IMR-90 (cell line): ENCODE data around the gene DCAF6. TPM values are rescaled to one million over a fixed set of nuclear protein-coding genes. Genes with fewer than 3 reads are reported as not detected.
A peak's percentile ranks its signal among the peaks of the same experiment; 100 is the strongest.

Experiments used
- ATAC-seq: fragments of 200-7000 bp; cut with Tn5 transposase; 2 replicates; pipeline ENCODE4 v1.9.1; 2020; ENCODE audit warnings: low read depth, mild to moderate bottlenecking, moderate library complexity
- BruUV-seq: library from RNA; stranded (reverse); fragments of 400-500 nt; replicated peaks from 2 replicates; lab custom pipeline; 2021; lab: Mats Ljungman, UMichigan
- CTCF ChIA-PET: fragments of 300-600 bp; formaldehyde crosslinking; extraction: SDS; loops from one replicate; lab custom pipeline; 2021; ENCODE audit warnings: antibody characterized with exemption; lab: Yijun Ruan, JAX
- POLR2A ChIA-PET: fragments of 300-600 bp; sonication (Branson Sonifier 250); formaldehyde crosslinking; loops from one replicate; lab custom pipeline; 2022; ENCODE audit warnings: antibody characterized with exemption; ENCODE audit not compliant: unreplicated experiment; lab: Charles Lee
- DNase-seq: peaks from one replicate; pipeline ENCODE4 v3.0.0; 2013
- H2AFZ ChIP-seq: replicated peaks from 2 replicates; pipeline ENCODE3; 2013; ENCODE audit warnings: low read length, mild to moderate bottlenecking; ENCODE audit not compliant: poor library complexity
- H2AK5ac ChIP-seq: 2 replicates; pipeline ENCODE4 v1.6.1; 2013; ENCODE audit warnings: low read depth, low read length, inconsistent platforms
- H2AK9ac ChIP-seq: replicated peaks from 2 replicates; pipeline ENCODE3; 2013; ENCODE audit warnings: mild to moderate bottlenecking, low read depth, low read length, moderate library complexity; ENCODE audit not compliant: poor library complexity
- H2BK120ac ChIP-seq: 2 replicates; pipeline ENCODE4 v1.6.1; 2013; ENCODE audit warnings: low read depth, low read length, inconsistent platforms
- H2BK15ac ChIP-seq: 3 replicates; pipeline ENCODE4 v1.6.1; 2013; ENCODE audit warnings: low read depth, low read length, inconsistent platforms
- H2BK20ac ChIP-seq: 2 replicates; pipeline ENCODE4 v1.6.1; 2013; ENCODE audit warnings: low read depth, mild to moderate bottlenecking, inconsistent platforms, low read length, moderate library complexity
- H2BK5ac ChIP-seq: 2 replicates; pipeline ENCODE4 v1.6.1; 2013; ENCODE audit warnings: mild to moderate bottlenecking, low read depth, low read length, inconsistent platforms; ENCODE audit not compliant: poor library complexity, severe bottlenecking
- H3K14ac ChIP-seq: replicated peaks from 2 replicates; pipeline ENCODE4 v1.6.1; 2013; ENCODE audit warnings: low read depth, low read length, inconsistent platforms
- H3K18ac ChIP-seq: 2 replicates; pipeline ENCODE4 v1.6.1; 2013; ENCODE audit warnings: low read depth, low read length, control low read depth
- H3K23ac ChIP-seq: 2 replicates; pipeline ENCODE4 v1.6.1; 2013; ENCODE audit warnings: low read depth, low read length, inconsistent platforms
- H3K27ac ChIP-seq: 2 replicates; pipeline ENCODE4 v1.5.1; 2013; ENCODE audit warnings: mild to moderate bottlenecking, control low read depth, low read length; ENCODE audit not compliant: insufficient read depth
- H3K27me3 ChIP-seq: 2 replicates; pipeline ENCODE4 v1.6.1; 2013; ENCODE audit warnings: low read length; ENCODE audit not compliant: control insufficient read depth, insufficient read depth
- H3K36me3 ChIP-seq: 2 replicates; pipeline ENCODE4 v1.6.1; 2013; ENCODE audit warnings: low read length, mixed read lengths; ENCODE audit not compliant: control insufficient read depth, insufficient read depth
- H3K4ac ChIP-seq: 2 replicates; pipeline ENCODE4 v1.6.1; 2013; ENCODE audit warnings: low read depth, low read length, inconsistent platforms
- H3K4me1 ChIP-seq: 2 replicates; pipeline ENCODE4 v1.6.1; 2013; ENCODE audit warnings: low read length, mixed read lengths; ENCODE audit not compliant: control insufficient read depth, insufficient read depth
- H3K4me2 ChIP-seq: 2 replicates; pipeline ENCODE4 v1.6.1; 2013; ENCODE audit warnings: low read depth, mild to moderate bottlenecking, control low read depth, low read length, moderate library complexity
- H3K4me3 ChIP-seq: 2 replicates; pipeline ENCODE4 v1.5.1; 2013; ENCODE audit warnings: low read depth, mild to moderate bottlenecking, control low read depth, low read length, moderate library complexity; ENCODE audit not compliant: insufficient read depth
- H3K56ac ChIP-seq: 2 replicates; pipeline ENCODE4 v1.6.1; 2013; ENCODE audit warnings: low read length, inconsistent platforms; ENCODE audit not compliant: insufficient read depth; ENCODE audit errors: extremely low read depth
- H3K79me1 ChIP-seq, 2 experiments: 2 replicates each; pipeline ENCODE4 v1.6.1; 2013; ENCODE audit warnings: low read length in 2 of 2, inconsistent platforms in 1 of 2, low read depth in 1 of 2
- H3K9ac ChIP-seq: 2 replicates; pipeline ENCODE4 v1.6.1; 2013; ENCODE audit warnings: low read depth, low read length, control low read depth
- H3K9me1 ChIP-seq: 2 replicates; pipeline ENCODE4 v1.6.1; 2013; ENCODE audit warnings: low read length, inconsistent platforms; ENCODE audit not compliant: insufficient read depth
- H3K9me3 ChIP-seq: 2 replicates; pipeline ENCODE4 v1.6.1; 2013; ENCODE audit warnings: low read length; ENCODE audit not compliant: control insufficient read depth, insufficient read depth
- H4K20me1 ChIP-seq: 2 replicates; pipeline ENCODE4 v1.6.1; 2013; ENCODE audit warnings: low read length, inconsistent platforms; ENCODE audit not compliant: insufficient read depth
- H4K5ac ChIP-seq: 2 replicates; pipeline ENCODE4 v1.6.1; 2013; ENCODE audit warnings: mild to moderate bottlenecking, low read depth, low read length, control low read depth
- H4K8ac ChIP-seq, 2 experiments: 2 replicates each; pipeline ENCODE4 v1.6.1; 2013; ENCODE audit warnings: low read depth in 2 of 2, low read length in 2 of 2, control low read depth in 1 of 2, inconsistent platforms in 1 of 2
- H4K91ac ChIP-seq: 2 replicates; pipeline ENCODE4 v1.6.1; 2013; ENCODE audit warnings: low read depth, low read length, inconsistent platforms; ENCODE audit not compliant: insufficient read depth
- BHLHE40 ChIP-seq: fragments of 150-350 bp; IDR thresholded peaks from 2 replicates; pipeline ENCODE4 v1.6.1; 2016; ENCODE audit warnings: mild to moderate bottlenecking, low read depth, low read length
- FOS ChIP-seq: fragments of 150-350 bp; IDR thresholded peaks from 2 replicates; pipeline ENCODE4 v1.6.1; 2016; ENCODE audit warnings: low read depth, low read length
- MAFK ChIP-seq: IDR thresholded peaks from 2 replicates; pipeline ENCODE4 v1.6.1; 2012; ENCODE audit warnings: low read depth, low read length, improper control_type of control experiment
- POLR2A ChIP-seq: IDR thresholded peaks from 2 replicates; pipeline ENCODE4 v1.6.1; 2012; ENCODE audit warnings: mild to moderate bottlenecking, low read depth, low read length
- RAD21 ChIP-seq: IDR thresholded peaks from 2 replicates; pipeline ENCODE4 v1.6.1; 2012; ENCODE audit warnings: low read length, improper control_type of control experiment
- RCOR1 ChIP-seq: IDR thresholded peaks from 2 replicates; pipeline ENCODE4 v1.6.1; 2012; ENCODE audit warnings: mild to moderate bottlenecking, low read length, improper control_type of control experiment; ENCODE audit not compliant: insufficient replicate concordance
- SMC3 ChIP-seq: fragments of 150-350 bp; IDR thresholded peaks from 2 replicates; pipeline ENCODE4 v1.6.1; 2016; ENCODE audit warnings: low read depth, mild to moderate bottlenecking, antibody characterized with exemption, low read length, moderate library complexity
- WGBS, 2 experiments: methylation state at CpG; one replicate each; pipeline versions ENCODE4 v1.1.5 to v1.1.7; 2013; ENCODE audit warnings: missing lambda C conversion rate in 2 of 2; ENCODE audit not compliant: insufficient read length in 1 of 2; ENCODE audit errors: extremely low coverage in 2 of 2; 5-methylcytosine and 5-hydroxymethylcytosine counted together
- dilution Hi-C: fragments of 300-500 bp; cut with HindIII; formaldehyde crosslinking; loops from one replicate; pipeline ENCODE4 v1.14.3; 2018; ENCODE audit warnings: low sequenced_read_pairs; ENCODE audit not compliant: unreplicated experiment
- in situ Hi-C: fragments of 300-500 bp; cut with MboI; formaldehyde crosslinking; loops from 3 replicates; pipeline ENCODE4 v1.14.3; 2019; ENCODE audit warnings: low sequenced_read_pairs, inconsistent platforms, mixed read lengths
- intact Hi-C: fragments of 100-400 bp; cut with micrococcal nuclease; formaldehyde crosslinking; loops from 2 replicates; pipeline ENCODE4 v1.10.0; 2022
- polyA plus RNA-seq, 3 experiments: library from polyadenylated mRNA; depleted of rRNA; stranded (reverse); fragments of >200 nt; gene quantifications; 2 replicates each; pipeline ENCODE4 v1.2.3, GENCODE V29; 2012; ENCODE audit warnings: low replicate concordance in 1 of 3
- total RNA-seq: library from RNA; depleted of rRNA; stranded (reverse); fragments of >200 nt; gene quantifications from 2 replicates; pipeline ENCODE4 v1.2.3, GENCODE V29; 2012
- TF ChIP-seq, protein P1 (sequence below): fragments of 150-350 bp; IDR thresholded peaks from 2 replicates; pipeline ENCODE4 v1.6.1; 2016; ENCODE audit warnings: low read depth, mild to moderate bottlenecking, low read length, moderate library complexity, borderline replicate concordance
- TF ChIP-seq, protein P2 (sequence below): fragments of 150-350 bp; IDR thresholded peaks from 2 replicates; pipeline ENCODE4 v1.6.1; 2017; ENCODE audit warnings: mild to moderate bottlenecking, antibody characterized with exemption, low read length, low read depth
- TF ChIP-seq, protein P3 (sequence below): conservative IDR thresholded peaks from 2 replicates; pipeline ENCODE4 v1.5.1; 2012; ENCODE audit warnings: mild to moderate bottlenecking, low read depth, low read length, improper control_type of control experiment

The DCAF6 gene
- total and polyA plus RNA-seq, 2 of the 4 experiments (the other 2 are of a cell fraction): 60.4 to 88.7 TPM

DNA sequence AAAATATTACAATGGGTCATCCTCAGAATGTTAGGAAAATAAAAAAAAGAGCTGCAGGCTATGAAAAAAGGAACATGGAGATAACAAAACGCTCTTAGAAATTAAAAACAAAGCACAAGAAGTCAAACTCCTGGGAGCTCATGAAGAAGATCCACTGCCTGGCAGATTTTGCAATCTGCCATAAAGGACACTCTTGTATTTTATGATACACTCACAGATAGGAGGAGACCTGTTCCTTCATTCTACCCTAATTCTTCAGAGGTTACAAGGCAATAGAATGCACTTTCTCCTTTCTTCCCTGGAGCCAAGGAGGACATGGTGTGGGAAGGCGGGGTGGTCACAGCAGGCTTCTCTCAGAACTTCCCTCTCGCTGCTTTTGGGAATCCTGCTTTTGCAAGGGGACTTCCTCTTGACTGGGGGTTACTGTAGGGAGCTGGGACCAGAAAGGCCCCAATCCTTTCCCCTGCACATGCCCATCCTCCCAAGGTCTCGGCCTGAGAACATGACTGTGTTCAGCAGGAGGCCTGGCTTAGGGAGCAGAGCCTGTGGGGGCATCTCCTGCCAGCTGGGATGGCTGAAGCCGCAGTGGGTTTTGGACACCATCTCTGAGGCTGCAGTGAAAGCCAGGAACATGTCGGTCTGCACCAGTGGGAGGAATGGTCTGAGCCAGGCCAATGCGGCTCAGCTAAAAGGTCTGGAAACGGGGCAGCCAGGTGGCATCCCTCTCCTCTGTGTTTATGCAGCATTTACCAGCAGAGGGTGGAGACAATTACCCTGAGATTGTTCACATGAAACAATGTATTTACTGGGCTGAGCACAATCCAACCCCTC, 155.5 kb downstream of the DCAF6 start:
- no peak overlapping the region for H3K4me2 ChIP-seq
- peak overlapping the region; percentile 19 for H2AK9ac ChIP-seq
- H2AK5ac ChIP-seq: no peak overlapping the region
- no peak overlapping the region for H2BK5ac ChIP-seq
- no peak overlapping the region for H3K4ac ChIP-seq
- DNase-seq (no peak), ATAC-seq (no peak)
- H3K27ac ChIP-seq: no peak overlapping the region
- 40% methylated on average over 1 of the region's 8 CpGs; no CpG with 5 or more reads in 1 of the 2 experiments for WGBS, 2 experiments
- TF ChIP-seq, protein P1, sequence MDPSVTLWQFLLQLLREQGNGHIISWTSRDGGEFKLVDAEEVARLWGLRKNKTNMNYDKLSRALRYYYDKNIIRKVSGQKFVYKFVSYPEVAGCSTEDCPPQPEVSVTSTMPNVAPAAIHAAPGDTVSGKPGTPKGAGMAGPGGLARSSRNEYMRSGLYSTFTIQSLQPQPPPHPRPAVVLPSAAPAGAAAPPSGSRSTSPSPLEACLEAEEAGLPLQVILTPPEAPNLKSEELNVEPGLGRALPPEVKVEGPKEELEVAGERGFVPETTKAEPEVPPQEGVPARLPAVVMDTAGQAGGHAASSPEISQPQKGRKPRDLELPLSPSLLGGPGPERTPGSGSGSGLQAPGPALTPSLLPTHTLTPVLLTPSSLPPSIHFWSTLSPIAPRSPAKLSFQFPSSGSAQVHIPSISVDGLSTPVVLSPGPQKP: no peak
- TF ChIP-seq, protein P2, sequence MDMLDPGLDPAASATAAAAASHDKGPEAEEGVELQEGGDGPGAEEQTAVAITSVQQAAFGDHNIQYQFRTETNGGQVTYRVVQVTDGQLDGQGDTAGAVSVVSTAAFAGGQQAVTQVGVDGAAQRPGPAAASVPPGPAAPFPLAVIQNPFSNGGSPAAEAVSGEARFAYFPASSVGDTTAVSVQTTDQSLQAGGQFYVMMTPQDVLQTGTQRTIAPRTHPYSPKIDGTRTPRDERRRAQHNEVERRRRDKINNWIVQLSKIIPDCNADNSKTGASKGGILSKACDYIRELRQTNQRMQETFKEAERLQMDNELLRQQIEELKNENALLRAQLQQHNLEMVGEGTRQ: no peak
- TF ChIP-seq, protein P3, sequence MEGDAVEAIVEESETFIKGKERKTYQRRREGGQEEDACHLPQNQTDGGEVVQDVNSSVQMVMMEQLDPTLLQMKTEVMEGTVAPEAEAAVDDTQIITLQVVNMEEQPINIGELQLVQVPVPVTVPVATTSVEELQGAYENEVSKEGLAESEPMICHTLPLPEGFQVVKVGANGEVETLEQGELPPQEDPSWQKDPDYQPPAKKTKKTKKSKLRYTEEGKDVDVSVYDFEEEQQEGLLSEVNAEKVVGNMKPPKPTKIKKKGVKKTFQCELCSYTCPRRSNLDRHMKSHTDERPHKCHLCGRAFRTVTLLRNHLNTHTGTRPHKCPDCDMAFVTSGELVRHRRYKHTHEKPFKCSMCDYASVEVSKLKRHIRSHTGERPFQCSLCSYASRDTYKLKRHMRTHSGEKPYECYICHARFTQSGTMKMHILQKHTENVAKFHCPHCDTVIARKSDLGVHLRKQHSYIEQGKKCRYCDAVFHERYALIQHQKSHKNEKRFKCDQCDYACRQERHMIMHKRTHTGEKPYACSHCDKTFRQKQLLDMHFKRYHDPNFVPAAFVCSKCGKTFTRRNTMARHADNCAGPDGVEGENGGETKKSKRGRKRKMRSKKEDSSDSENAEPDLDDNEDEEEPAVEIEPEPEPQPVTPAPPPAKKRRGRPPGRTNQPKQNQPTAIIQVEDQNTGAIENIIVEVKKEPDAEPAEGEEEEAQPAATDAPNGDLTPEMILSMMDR: no peak
- no peak for TF ChIP-seq SMC3
- no peak for TF ChIP-seq POLR2A
- TF ChIP-seq FOS: no peak
- TF ChIP-seq BHLHE40: no peak
- no peak for TF ChIP-seq MAFK
- TF ChIP-seq RAD21: no peak
- TF ChIP-seq RCOR1: no peak
- ChIA-PET CTCF (interaction anchor here (0.6 to 1.6 kb wide), 2 partner anchors 9 to 10 kb away, joined by 3 to 7 read pairs; no protein-coding TSS in a partner anchor), POLR2A (no interaction called here)
- intact Hi-C loops (no loop called here), in situ Hi-C loops (no loop called here), dilution Hi-C loops (no loop called here)
- H3K27me3 ChIP-seq: no peaks in the 10 kb centered on the region
- no peak overlapping the region for H3K9ac ChIP-seq
- H2BK20ac ChIP-seq: no peak overlapping the region
- H3K4me3 ChIP-seq: no peak overlapping the region
- no peak overlapping the region for H4K8ac ChIP-seq
- BruUV-seq: no TSS peak
- H3K9me3 ChIP-seq: no peaks in the 10 kb centered on the region
- peak overlapping the region; percentile 33 for H2AFZ ChIP-seq
- no peak overlapping the region for H4K5ac ChIP-seq
- H2BK15ac ChIP-seq: no peak overlapping the region
- no peaks in the 10 kb centered on the region for H4K20me1 ChIP-seq
- H4K91ac ChIP-seq: no peak overlapping the region
- no peak overlapping the region for H3K23ac ChIP-seq
- H3K36me3 ChIP-seq: peaks cover 26% of the 10 kb centered on the region
- H3K18ac ChIP-seq: no peak overlapping the region
- H3K4me1 ChIP-seq: peaks cover 8% of the 10 kb centered on the region
- no peaks in the 10 kb centered on the region; a peak in 1 of 4 replicates for H3K79me1 ChIP-seq
- no peak overlapping the region for H2BK120ac ChIP-seq
- H3K56ac ChIP-seq: no peak overlapping the region
- no peak overlapping the region for H3K14ac ChIP-seq
- H3K9me1 ChIP-seq: peaks cover 14% of the 10 kb centered on the region
